Ovary (tissue), 9 donors: ENCODE data around the gene STK32A. TPM values are rescaled to one million over a fixed set of nuclear protein-coding genes. Genes with fewer than 3 reads are reported as not detected.
A peak's percentile ranks its signal among the peaks of the same experiment; 100 is the strongest.
"Not testable (repeated sequence)": the region's sequence is repeated elsewhere in the genome, so short reads cannot be mapped to it uniquely, and the experiment has no call there.

Source experiments
- DNase-seq, 5 donors: peaks; one replicate each; pipeline ENCODE4 v3.0.0-alpha.2; 2019 to 2020
- H3K27ac ChIP-seq, 2 donors: fragments of 200-600 bp; one replicate each; pipeline versions ENCODE4 v1.5.1 to v1.8.0; 2019 to 2022
- H3K27me3 ChIP-seq: fragments of 200-600 bp; one replicate; pipeline ENCODE4 v1.8.0; 2022
- H3K36me3 ChIP-seq: fragments of 200-600 bp; sonication (generic); one replicate; pipeline ENCODE4 v1.5.1; 2019
- H3K4me1 ChIP-seq: one replicate; pipeline ENCODE4 v1.8.1; 2013; ENCODE audit warnings: mild to moderate bottlenecking, moderate library complexity; ENCODE audit not compliant: insufficient read depth
- H3K4me3 ChIP-seq: fragments of 200-600 bp; sonication (generic); one replicate; pipeline ENCODE4 v1.5.1; 2017
- H3K9me3 ChIP-seq, 2 donors: fragments of 200-600 bp in 1 of 2; sonication (generic) in 1 of 2; one replicate each; pipeline versions ENCODE4 v1.5.1 to v1.8.1; 2013 to 2019; ENCODE audit warnings: mild to moderate bottlenecking in 1 of 2, moderate library complexity in 1 of 2
- EP300 ChIP-seq: sonication (generic); formaldehyde crosslinking; IDR thresholded peaks from one replicate; pipeline ENCODE4 v1.6.1; 2017; ENCODE audit warnings: antibody characterized with exemption
- POLR2A ChIP-seq: fragments of 450-650 bp; IDR thresholded peaks from one replicate; pipeline ENCODE4 v1.6.1; 2017; ENCODE audit warnings: antibody characterized with exemption, mild to moderate bottlenecking, moderate library complexity
- WGBS, 3 donors: extraction: QIAGEN DNeasy Blood & Tissue Kit in 1 of 3; methylation state at CpG; one replicate each; pipeline versions ENCODE4 v1.1.5 to v1.1.7; 2013 to 2017; 5-methylcytosine and 5-hydroxymethylcytosine counted together
- intact Hi-C, 4 donors: fragments of 100-400 bp; cut with DNase I; formaldehyde crosslinking; loops; one replicate each; pipeline versions ENCODE4 v1.11.0 to v1.15.1; 2022 to 2023
- polyA plus RNA-seq, 2 donors: library from polyadenylated mRNA; stranded (reverse); fragments of 200-250 nt in 1 of 2; fragments of 350-450 nt in 1 of 2; fragmentation: Illumina TruSeq in 1 of 2; extraction: RNeasy Lipid Tissue Mini Kit (QIAGEN cat#74804) in 1 of 2; gene quantifications; one replicate each; pipeline ENCODE4 v1.2.3, GENCODE V29; 2013 to 2014
- total RNA-seq, 7 donors: library from RNA; depleted of rRNA in 2 of 7; stranded (reverse); fragments of >200 nt in 2 of 7; fragmentation: NEBNext Ultra II Directional in 3 of 7; extraction: Animal tissue kit (Norgen Biotek cat#: 25700) in 3 of 7; gene quantifications; one replicate each; pipeline versions ENCODE4 v1.1.0 to v1.2.4, GENCODE V29; 2016 to 2023
- TF ChIP-seq, protein P1 (sequence below), 3 donors: fragments of 450-650 bp in 2 of 3; fragments of 200-600 bp in 1 of 3; IDR thresholded peaks; one replicate each; pipeline versions ENCODE4 v1.5.1 to v1.8.0; 2016 to 2022; ENCODE audit warnings: antibody characterized with exemption in 3 of 3, mild to moderate bottlenecking in 1 of 3
- donor health status: DM: no; HTN: no; CAD: no; lungs with moderate emphysema.
- donor health status: DM: no; HTN: no; CAD: no.
- donor health status: Bipolar disorder and iron deficiency.
- donor health status: DM: yes; HTN: yes; CAD: no.
- donor health status: DM: no; HTN: no; CAD: no.
- donor health status: DM: yes; HTN: yes; CAD: no.

Gene STK32A
- total and polyA plus RNA-seq, 9 donors = 1.8 to 9.0 (median 6.4) TPM

DNA sequence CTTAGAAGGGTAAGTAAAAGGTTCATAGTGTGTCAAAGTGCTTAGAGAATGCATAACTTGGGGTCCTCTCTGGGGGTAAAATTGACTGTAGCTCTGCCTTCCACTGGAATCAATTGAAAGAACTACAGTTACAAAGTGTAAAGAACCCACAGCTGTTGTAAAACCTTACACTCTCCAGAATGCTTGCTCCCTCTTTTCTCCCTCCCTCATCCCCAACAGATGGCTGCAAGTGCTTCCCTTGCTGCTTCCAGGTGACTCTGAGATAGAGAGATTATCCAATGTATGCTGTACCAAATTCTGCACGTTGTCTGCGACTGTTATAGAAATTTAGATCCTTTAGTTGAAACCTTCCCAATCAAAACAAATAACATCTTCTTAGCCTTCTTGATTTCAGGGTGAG is 126.0 kb downstream of the STK32A start:
- H3K27ac ChIP-seq = no peak overlapping the region
- WGBS, 3 donors = 66 to 78% (median 68%) methylated on average over 2 of the region's 2 CpGs
- H3K9me3 ChIP-seq = no peaks in the 10 kb centered on the region
- DNase-seq = no peak
- H3K4me3 ChIP-seq = no peak overlapping the region
- no peaks in the 10 kb centered on the region for H3K27me3 ChIP-seq
- intact Hi-C loops = loop anchor here in 1 of 4 donors (10.0 kb wide), 1 partner anchor 126 kb away; the partner anchor contains the start of gene STK32A
- no peaks in the 10 kb centered on the region for H3K36me3 ChIP-seq
- H3K4me1 ChIP-seq = peaks cover 2% of the 10 kb centered on the region
- TF ChIP-seq, protein P1, sequence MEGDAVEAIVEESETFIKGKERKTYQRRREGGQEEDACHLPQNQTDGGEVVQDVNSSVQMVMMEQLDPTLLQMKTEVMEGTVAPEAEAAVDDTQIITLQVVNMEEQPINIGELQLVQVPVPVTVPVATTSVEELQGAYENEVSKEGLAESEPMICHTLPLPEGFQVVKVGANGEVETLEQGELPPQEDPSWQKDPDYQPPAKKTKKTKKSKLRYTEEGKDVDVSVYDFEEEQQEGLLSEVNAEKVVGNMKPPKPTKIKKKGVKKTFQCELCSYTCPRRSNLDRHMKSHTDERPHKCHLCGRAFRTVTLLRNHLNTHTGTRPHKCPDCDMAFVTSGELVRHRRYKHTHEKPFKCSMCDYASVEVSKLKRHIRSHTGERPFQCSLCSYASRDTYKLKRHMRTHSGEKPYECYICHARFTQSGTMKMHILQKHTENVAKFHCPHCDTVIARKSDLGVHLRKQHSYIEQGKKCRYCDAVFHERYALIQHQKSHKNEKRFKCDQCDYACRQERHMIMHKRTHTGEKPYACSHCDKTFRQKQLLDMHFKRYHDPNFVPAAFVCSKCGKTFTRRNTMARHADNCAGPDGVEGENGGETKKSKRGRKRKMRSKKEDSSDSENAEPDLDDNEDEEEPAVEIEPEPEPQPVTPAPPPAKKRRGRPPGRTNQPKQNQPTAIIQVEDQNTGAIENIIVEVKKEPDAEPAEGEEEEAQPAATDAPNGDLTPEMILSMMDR (IDR thresholded peaks at IDR 0.05) = no peak

- H3K27me3 ChIP-seq = no peaks in the 10 kb centered on the region
- intact Hi-C loops = loop anchor here in 1 of 4 donors (10.0 kb wide), 1 partner anchor 127 kb away; the partner anchor contains the start of gene STK32A
- H3K9me3 ChIP-seq = no peaks in the 10 kb centered on the region
- 82 to 85% (median 84%) methylated on average over 4 of the region's 4 CpGs for WGBS, 3 donors
- H3K4me3 ChIP-seq = no peak overlapping the region
- no peaks in the 10 kb centered on the region for H3K36me3 ChIP-seq
- no peak for DNase-seq
- no peak overlapping the region for H3K27ac ChIP-seq
- H3K4me1 ChIP-seq = peaks cover 3% of the 10 kb centered on the region
- TF ChIP-seq POLR2A (no peak), EP300 (no peak)
- TF ChIP-seq, protein P1 (IDR thresholded peaks at IDR 0.05) = no peak
Observed at GRCh38 chr5:147361441-147362175, 126.8 kb downstream of the STK32A start.

- DNase-seq, H3K9me3 ChIP-seq, H3K4me3 ChIP-seq, H3K36me3 ChIP-seq, H3K27ac ChIP-seq, H3K4me1 ChIP-seq, H3K27me3 ChIP-seq: not testable (repeated sequence)
- WGBS, 3 donors = 90 to 94% (median 91%) methylated on average over 6 of the region's 6 CpGs
- intact Hi-C loops = loop anchor here in 2 of 4 donors (5.0 to 10.0 kb wide), 2 partner anchors 133 to 140 kb away; partner anchors contain the start of gene STK32A (in 1 of the 2)
Observed at GRCh38 chr5:147367381-147367780, 132.6 kb downstream of the STK32A start.

GRCh38 chr5:147369742-147370374 is 135.0 kb downstream of the STK32A start:
- no peaks in the 10 kb centered on the region for H3K27me3 ChIP-seq
- TF ChIP-seq, protein P1 (IDR thresholded peaks at IDR 0.05) = peak in 1 of 3 donors; percentile 32
- no peak for TF ChIP-seq EP300
- H3K4me3 ChIP-seq = no peak overlapping the region
- peaks cover 3% of the 10 kb centered on the region for H3K4me1 ChIP-seq
- H3K9me3 ChIP-seq = no peaks in the 10 kb centered on the region
- H3K36me3 ChIP-seq = no peaks in the 10 kb centered on the region
- H3K27ac ChIP-seq = no peak overlapping the region
- 5 to 37% (median 36%) methylated on average over 2 of the region's 2 CpGs for WGBS, 3 donors
- no peak for DNase-seq
- intact Hi-C loops = loop anchor here in 3 of 4 donors (5.0 to 10.0 kb wide), 2 partner anchors 135 to 143 kb away; partner anchors contain the start of gene STK32A (in 2 of the 3)

DNA sequence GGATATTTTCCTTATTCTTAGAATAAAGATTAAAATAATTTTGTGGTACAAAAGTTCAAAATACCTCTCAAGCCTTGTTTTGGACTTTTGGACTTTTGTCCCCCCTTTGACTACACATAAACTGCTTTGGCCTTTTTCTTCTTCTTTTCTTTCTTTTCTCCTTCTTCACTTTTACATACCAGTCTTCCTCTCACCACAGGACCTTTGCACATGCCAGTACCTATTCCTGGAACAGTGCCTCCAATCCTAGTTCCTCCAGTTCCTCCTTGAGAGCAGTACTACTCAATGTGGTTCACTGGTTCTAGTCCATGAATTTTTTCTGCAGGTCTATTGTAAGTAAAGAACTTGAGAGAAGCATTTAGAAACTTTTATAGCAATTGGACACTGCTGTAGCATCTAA is 136.5 kb downstream of the STK32A start:
- TF ChIP-seq, protein P1 (IDR thresholded peaks at IDR 0.05) = no peak
- no peak for TF ChIP-seq EP300
- TF ChIP-seq POLR2A = no peak
- Histone ChIP-seq H3K36me3 (no peaks in the 10 kb centered on the region), H3K9me3 (no peaks in the 10 kb centered on the region), H3K4me1 (no peaks in the 10 kb centered on the region), H3K4me3 (no peak overlapping the region), H3K27me3 (no peaks in the 10 kb centered on the region), H3K27ac (no peak overlapping the region)
- DNase-seq = no peak
- intact Hi-C loops = loop anchor here in 1 of 4 donors (10.0 kb wide), 1 partner anchor 136 kb away; the partner anchor contains the start of gene STK32A
